Testis (tissue), 3 donors: Measurements from ENCODE around the gene NHSL2. TPM values are rescaled to one million over a fixed set of nuclear protein-coding genes. Genes with fewer than 3 reads are reported as not detected.

Experiments used
- DNase-seq: peaks from one replicate; pipeline ENCODE4 v3.0.0-alpha.2; 2019
- H3K27ac ChIP-seq, 2 donors: fragments of 200-600 bp; sonication (generic); one replicate each; pipeline ENCODE4 v1.5.1; 2019
- H3K27me3 ChIP-seq: fragments of 200-600 bp; sonication (generic); one replicate; pipeline ENCODE4 v1.5.1; 2019
- H3K36me3 ChIP-seq: fragments of 200-600 bp; sonication (generic); one replicate; pipeline ENCODE4 v1.5.1; 2017; ENCODE audit warnings: low read depth; ENCODE audit errors: missing control alignments
- H3K4me1 ChIP-seq: fragments of 200-600 bp; sonication (generic); one replicate; pipeline ENCODE4 v1.5.1; 2019
- H3K4me3 ChIP-seq, 2 donors: fragments of 200-600 bp; sonication (generic); one replicate each; pipeline ENCODE4 v1.5.1; 2017 to 2019
- H3K9me3 ChIP-seq: fragments of 200-600 bp; sonication (generic); one replicate; pipeline ENCODE4 v1.5.1; 2017
- CTCF ChIP-seq, 3 experiments: fragments of 450-650 bp in 2 of 3; fragments of 200-600 bp in 1 of 3; sonication (generic) in 1 of 3; IDR thresholded peaks; one replicate each; pipeline ENCODE4 v1.5.1; 2016 to 2019; ENCODE audit warnings: antibody characterized with exemption in 3 of 3, mild to moderate bottlenecking in 2 of 3, moderate library complexity in 1 of 3
- POLR2A ChIP-seq: fragments of 450-650 bp; IDR thresholded peaks from one replicate; pipeline ENCODE4 v1.6.1; 2017; ENCODE audit warnings: antibody characterized with exemption, mild to moderate bottlenecking, moderate library complexity
- WGBS, 2 donors: methylation state at CpG; one replicate each; pipeline ENCODE4 v1.1.5; 2018; 5-methylcytosine and 5-hydroxymethylcytosine counted together
- intact Hi-C: fragments of 100-400 bp; cut with DNase I; formaldehyde crosslinking; loops from one replicate; pipeline ENCODE4 v1.15.1; 2023; ENCODE audit warnings: low total_unique reads
- polyA plus RNA-seq: library from polyadenylated mRNA; stranded (reverse); fragments of 350-450 nt; fragmentation: Illumina TruSeq; extraction: RNeasy Lipid Tissue Mini Kit (QIAGEN cat#74804); gene quantifications from one replicate; pipeline ENCODE4 v1.2.3, GENCODE V29; 2014; ENCODE audit warnings: low read depth, low replicate concordance; ENCODE audit not compliant: insufficient read depth
- total RNA-seq, 2 donors: library from RNA; depleted of rRNA; stranded (reverse); fragments of >200 nt; gene quantifications; one replicate each; pipeline ENCODE4 v1.2.3, GENCODE V29; 2016

The NHSL2 gene
- total and polyA plus RNA-seq, 3 donors from 2014 or later: 9.5 to 33.1 (median 32.5) TPM

DNA sequence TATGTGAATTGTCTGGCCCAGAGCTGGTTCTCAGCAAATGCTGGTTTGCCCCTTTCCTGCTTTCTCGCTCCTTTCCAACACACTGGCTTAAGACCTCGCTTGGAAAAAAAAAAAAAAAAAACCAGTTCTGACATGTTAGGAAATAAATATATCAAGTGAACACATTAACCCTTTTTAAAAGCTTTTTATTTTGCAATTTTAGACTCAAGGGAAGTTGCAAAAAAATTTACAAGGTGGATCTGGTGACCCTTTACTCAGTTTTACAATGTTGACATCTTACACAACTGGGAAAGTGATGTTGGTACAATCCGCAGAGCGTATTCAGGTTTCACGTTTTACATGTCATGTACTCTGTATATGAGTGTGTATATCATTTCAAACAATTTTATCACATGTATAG lies 121.0 kb downstream of the NHSL2 start:
- intact Hi-C loops: no loop called here
- Histone ChIP-seq H3K27me3 (no peaks in the 10 kb centered on the region), H3K4me1 (no peaks in the 10 kb centered on the region), H3K27ac (no peak overlapping the region), H3K36me3 (no peaks in the 10 kb centered on the region), H3K4me3 (no peak overlapping the region), H3K9me3 (no peaks in the 10 kb centered on the region)
- WGBS, 2 donors: 89 to 92% methylated on average over 5 of the region's 5 CpGs
- no peak for DNase-seq
- TF ChIP-seq CTCF (IDR thresholded peaks at IDR 0.05): no peak
- TF ChIP-seq POLR2A: no peak

- no peaks in the 10 kb centered on the region for H3K9me3 ChIP-seq
- no peaks in the 10 kb centered on the region for H3K4me1 ChIP-seq
- no peak overlapping the region for H3K4me3 ChIP-seq
- H3K36me3 ChIP-seq: no peaks in the 10 kb centered on the region
- intact Hi-C loops: no loop called here
- no peak for TF ChIP-seq POLR2A
- no peak for TF ChIP-seq CTCF (IDR thresholded peaks at IDR 0.05)
- no peaks in the 10 kb centered on the region for H3K27me3 ChIP-seq
- DNase-seq: no peak
- H3K27ac ChIP-seq: no peak overlapping the region
- WGBS, 2 donors: 92% methylated on average over 2 of the region's 2 CpGs; no CpG with 5 or more reads in 1 of the 2 donors
Measured at GRCh38 chrX:72037601-72038000, 127.0 kb downstream of the NHSL2 start.

- WGBS, 2 donors: 95 to 100% methylated on average over 1 to 4 of the region's 4 CpGs
- H3K36me3 ChIP-seq: no peaks in the 10 kb centered on the region
- H3K4me3 ChIP-seq: no peak overlapping the region
- TF ChIP-seq CTCF (IDR thresholded peaks at IDR 0.05): no peak
- no peak for TF ChIP-seq POLR2A
- intact Hi-C loops: no loop called here
- no peaks in the 10 kb centered on the region for H3K9me3 ChIP-seq
- H3K27ac ChIP-seq: no peak overlapping the region
- H3K4me1 ChIP-seq: no peaks in the 10 kb centered on the region
- DNase-seq: no peak
- H3K27me3 ChIP-seq: no peaks in the 10 kb centered on the region
Measured at GRCh38 chrX:72038016-72038415, 127.4 kb downstream of the NHSL2 start.

- H3K27me3 ChIP-seq: no peaks in the 10 kb centered on the region
- no peak overlapping the region for H3K27ac ChIP-seq
- DNase-seq: no peak
- H3K4me1 ChIP-seq: no peaks in the 10 kb centered on the region
- intact Hi-C loops: no loop called here
- no peaks in the 10 kb centered on the region for H3K36me3 ChIP-seq
- TF ChIP-seq CTCF (IDR thresholded peaks at IDR 0.05) (no peak), POLR2A (no peak)
- no peaks in the 10 kb centered on the region for H3K9me3 ChIP-seq
- H3K4me3 ChIP-seq: no peak overlapping the region
- 88 to 92% methylated on average over 2 of the region's 2 CpGs for WGBS, 2 donors
Measured at GRCh38 chrX:72038868-72039267, 128.2 kb downstream of the NHSL2 start.

- DNase-seq: no peak
Measured at GRCh38 chrX:72040506-72040905, 129.9 kb downstream of the NHSL2 start.

More at GRCh38 chrX:72040506-72040905, 129.9 kb downstream of the NHSL2 start:
- intact Hi-C loops: no loop called here
- Histone ChIP-seq H3K27ac (no peak overlapping the region), H3K9me3 (no peaks in the 10 kb centered on the region), H3K36me3 (no peaks in the 10 kb centered on the region), H3K4me1 (no peaks in the 10 kb centered on the region), H3K4me3 (no peak overlapping the region), H3K27me3 (no peaks in the 10 kb centered on the region)
- TF ChIP-seq CTCF (IDR thresholded peaks at IDR 0.05) (no peak), POLR2A (no peak)
- WGBS, 2 donors: 60 to 68% methylated on average over 5 of the region's 5 CpGs
